T follicular helper cell (primary cell): ENCODE data around the gene SEC14L3.

Experiments
- DNase-seq: peaks from one replicate; pipeline ENCODE4 v3.0.0-alpha.2; 2020; ENCODE audit warnings: low read depth
- total RNA-seq, 2 experiments: gene quantifications; one replicate each; lab custom pipeline; 2026; lab: John Stamatoyannopoulos, UW

SEC14L3 gene
- 0 reads per million in 2 experiments for total RNA-seq

GRCh38 chr22:30471616-30472318, at the start of gene SEC14L3:
SEC14L3 (minus strand) TSS chr22:30472017; CDS start chr22:30471958, 59 bp downstream.
- DNase-seq, result no peak

DNA sequence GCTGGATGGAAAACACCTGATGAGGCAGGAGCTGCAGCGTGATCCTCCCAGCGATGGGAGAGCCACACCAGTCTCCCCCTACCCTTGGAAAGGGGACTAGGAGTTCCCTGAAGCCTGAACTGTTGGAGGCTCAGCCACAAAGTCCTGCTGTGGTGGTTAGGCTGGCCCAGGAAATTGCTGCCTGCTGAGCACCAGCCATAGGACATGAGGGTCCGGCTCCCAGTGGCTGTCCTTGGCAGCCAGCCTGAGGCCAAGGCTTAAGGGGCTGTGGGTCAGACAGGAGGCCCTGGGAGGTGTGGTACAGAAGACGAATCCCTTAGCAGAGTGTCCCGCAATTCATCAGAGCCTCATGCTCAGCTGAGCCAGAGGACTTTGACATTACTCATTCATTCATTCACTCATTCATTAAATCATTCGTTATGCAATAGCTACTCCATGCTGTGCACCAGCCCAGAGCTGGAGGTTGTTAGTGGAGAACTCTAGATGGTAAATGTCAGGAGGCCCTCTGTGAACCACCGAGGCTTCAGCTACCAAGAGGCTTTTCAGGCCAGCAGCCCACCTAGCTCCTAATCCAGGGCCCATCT, 48.1 kb upstream of the SEC14L3 start:
- no peak for DNase-seq

GRCh38 chr22:30516731-30517130, 44.9 kb upstream of the SEC14L3 start:
- no peak for DNase-seq

- no peak for DNase-seq
These were observed 44.5 kb upstream of the SEC14L3 start for GRCh38 chr22:30516273-30516672.

GRCh38 chr22:30514252-30514651, 42.4 kb upstream of the SEC14L3 start:
- DNase-seq, result no peak

GRCh38 chr22:30513462-30513861, 41.6 kb upstream of the SEC14L3 start:
- DNase-seq, result no peak

DNA sequence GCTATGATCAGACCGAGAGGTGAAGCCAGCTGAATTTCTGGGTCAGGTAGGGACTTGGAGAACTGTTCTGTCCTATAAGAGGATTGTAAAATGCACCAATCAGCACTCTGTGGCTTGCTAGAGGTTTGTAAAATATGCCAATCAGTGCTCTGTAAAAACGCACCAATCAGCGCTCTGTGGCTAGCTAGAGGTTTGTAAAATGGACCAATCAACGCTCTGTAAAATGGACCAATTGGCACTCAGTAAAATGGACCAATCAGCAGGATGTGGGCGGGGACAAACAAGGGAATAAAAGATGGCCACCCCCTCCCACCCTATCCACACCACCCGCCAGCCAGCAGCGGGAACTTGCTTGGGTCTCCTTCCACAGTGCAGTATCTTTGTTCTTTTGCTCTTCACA, 40.1 kb upstream of the SEC14L3 start:
- DNase-seq, result no peak

DNA sequence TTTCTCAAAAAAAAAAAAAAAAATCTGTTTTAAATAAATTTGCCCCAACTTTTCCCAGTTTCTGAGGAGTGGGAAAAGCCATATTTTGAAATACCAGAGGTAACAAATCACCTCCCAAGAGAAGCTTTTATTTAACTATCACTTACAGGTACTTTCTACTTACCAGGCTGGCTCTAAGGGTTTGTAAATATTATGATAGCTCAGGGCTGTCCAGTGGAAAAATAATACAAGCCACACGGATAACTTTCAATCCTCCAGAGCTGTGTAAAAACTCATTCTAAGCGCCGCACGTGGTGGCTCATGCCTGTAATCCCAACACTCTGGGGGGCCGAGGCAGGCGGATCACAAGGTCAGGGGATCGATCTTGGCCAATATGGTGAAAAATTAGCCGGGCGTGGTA, 39.3 kb upstream of the SEC14L3 start:
- DNase-seq, result no peak

GRCh38 chr22:30508216-30508615, 36.4 kb upstream of the SEC14L3 start:
- DNase-seq, result no peak

GRCh38 chr22:30507670-30508069, 35.9 kb upstream of the SEC14L3 start:
- DNase-seq, result no peak

- no peak for DNase-seq
These were observed 34.7 kb upstream of the SEC14L3 start for GRCh38 chr22:30506507-30506968.

- no peak for DNase-seq
These were observed 31.7 kb upstream of the SEC14L3 start for GRCh38 chr22:30503551-30503950.

DNA sequence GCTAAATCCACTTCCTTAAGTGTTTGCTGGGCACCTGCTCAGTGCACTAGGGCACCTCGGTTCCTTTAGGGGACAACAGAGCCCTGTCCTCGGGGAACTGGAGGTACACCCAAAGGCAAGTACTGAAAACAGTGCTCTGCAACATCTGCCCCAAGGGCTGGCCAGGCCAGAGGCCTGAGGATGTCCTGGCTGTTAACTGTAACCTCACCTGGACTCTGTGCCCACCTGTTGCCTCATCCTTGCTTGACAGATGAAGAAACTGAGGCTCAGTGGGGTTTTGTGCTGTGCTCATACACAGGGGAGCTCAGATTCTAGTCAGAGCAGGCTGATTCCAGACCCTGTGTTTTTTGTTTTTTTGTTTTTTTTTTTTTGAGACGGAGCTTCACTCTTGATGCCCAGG, 31.1 kb upstream of the SEC14L3 start:
- DNase-seq, result no peak

DNA sequence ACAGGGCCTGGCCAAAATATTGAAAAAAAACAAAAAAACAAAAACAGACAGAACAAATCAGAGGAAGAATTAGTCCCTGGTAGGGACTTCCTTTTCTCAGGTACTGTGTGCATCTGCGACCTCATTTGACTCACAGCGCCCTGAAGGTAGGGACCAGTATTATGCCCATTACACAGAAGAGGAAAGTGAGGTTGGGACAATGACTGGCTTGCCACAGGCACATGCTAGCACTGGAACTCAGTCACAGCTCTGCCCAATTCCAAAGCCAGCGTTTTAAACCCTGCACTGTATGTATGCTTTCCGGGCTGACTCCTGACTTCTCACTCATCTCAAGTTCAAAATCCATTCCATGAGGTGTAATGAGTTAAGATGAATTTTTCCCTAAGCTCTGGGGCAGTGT, 30.3 kb upstream of the SEC14L3 start:
- no peak for DNase-seq

DNA sequence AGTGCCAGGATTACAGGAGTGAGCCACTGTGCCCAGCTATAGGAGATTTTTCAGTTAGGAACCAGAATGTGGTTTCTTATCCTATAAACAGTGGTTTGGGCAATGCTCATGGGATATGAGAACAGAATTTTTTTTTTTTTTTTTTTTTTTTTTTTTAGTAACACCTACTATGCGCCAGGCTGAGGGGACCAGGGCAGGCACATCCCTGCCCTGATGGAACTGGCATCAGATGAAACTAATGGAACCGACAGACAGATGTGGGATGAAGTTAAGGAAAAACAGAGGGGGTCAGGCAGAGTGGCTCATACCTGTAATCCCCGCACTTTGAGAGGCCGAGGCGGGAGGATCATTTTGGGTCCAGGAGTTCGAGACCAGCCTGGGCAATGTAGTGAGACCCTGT, 28.8 kb upstream of the SEC14L3 start:
- no peak for DNase-seq

GRCh38 chr22:30497466-30498150, 25.8 kb upstream of the SEC14L3 start:
- DNase-seq, result no peak

GRCh38 chr22:30495041-30495784, 23.4 kb upstream of the SEC14L3 start:
- DNase-seq, result no peak

DNA sequence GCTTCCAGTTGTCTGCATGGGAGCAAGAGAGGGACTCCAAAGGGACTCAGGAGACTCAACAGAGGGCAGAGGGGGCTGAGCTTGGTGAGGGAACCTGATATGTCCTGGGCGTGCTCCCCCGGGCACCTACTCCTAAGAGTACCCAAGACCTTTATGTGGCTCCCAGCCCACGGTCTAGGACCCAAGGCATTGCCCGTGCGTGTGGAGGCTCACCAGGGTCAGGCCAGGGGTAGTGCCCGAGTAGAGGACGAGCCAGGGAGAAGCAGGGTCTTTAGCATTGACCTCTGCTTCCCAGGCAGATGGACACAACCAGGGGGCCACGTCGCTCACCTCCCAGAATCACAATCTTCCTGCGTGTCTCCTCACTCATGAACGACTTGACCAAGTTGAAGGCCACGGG, 20.3 kb upstream of the SEC14L3 start:
- no peak for DNase-seq

DNA sequence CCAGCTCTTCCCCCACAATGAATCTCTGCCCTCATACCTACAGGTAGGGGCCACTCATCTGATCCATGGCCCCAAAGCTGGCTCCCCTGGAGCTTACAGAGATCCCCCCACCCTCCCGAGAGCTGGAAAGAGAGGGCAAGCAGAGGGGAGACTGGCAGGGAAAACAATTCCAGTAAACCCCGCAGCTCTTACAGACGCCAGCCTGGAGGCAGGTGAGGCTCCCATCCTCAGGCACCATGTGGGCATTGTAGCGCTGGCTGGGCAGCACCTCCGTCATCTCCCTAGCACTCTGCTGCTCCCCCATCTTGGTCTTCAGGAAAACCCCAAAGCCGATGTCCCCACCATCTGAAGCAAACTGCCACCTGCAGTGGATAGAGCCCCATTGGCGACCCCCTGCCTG, 19.6 kb upstream of the SEC14L3 start:
- no peak for DNase-seq

- DNase-seq, result no peak
These were observed 18.6 kb upstream of the SEC14L3 start for GRCh38 chr22:30490399-30490798.

DNA sequence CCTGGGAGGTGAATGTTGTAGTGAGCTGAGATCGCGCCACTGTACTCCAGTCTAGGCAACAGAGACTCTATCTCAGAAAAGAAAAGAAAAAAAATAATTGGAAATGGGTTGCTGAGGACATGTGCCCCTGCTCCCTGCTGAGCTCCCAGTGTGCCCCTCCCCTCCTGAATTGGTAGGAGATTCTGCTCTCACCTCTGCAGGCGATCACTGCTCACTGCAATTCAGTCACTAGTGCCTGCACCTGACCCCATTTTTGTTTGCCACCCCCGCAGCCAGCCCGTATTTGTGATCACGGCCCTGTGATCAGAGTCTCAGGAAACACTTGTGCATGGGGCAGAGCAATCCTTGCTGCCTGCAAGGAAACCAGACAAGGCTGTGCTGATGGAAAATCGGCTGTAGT, 16.3 kb upstream of the SEC14L3 start:
- DNase-seq, result no peak

GRCh38 chr22:30486661-30487115, 14.9 kb upstream of the SEC14L3 start:
- no peak for DNase-seq
